Fibroblast of lung (primary cell): ENCODE results near the gene ZSCAN20.

Source experiments
- CTCF ChIP-seq, 2 donors: IDR thresholded peaks in 1 of 2; conservative IDR thresholded peaks in 1 of 2; 1 replicate in 1 of 2; 2 replicates in 1 of 2; pipeline ENCODE4 v1.5.1; 2011 to 2012; ENCODE audit warnings: low read length in 2 of 2, control low read depth in 1 of 2, inconsistent platforms in 1 of 2, low read depth in 1 of 2, mild to moderate bottlenecking in 1 of 2
- EZH2 ChIP-seq: IDR thresholded peaks from 2 replicates; pipeline ENCODE4 v1.5.1; 2012; ENCODE audit warnings: low read length, control low read depth, mild to moderate bottlenecking; ENCODE audit errors: missing control alignments

GRCh38 chr1:33516891-33517567 lies 44.6 kb downstream of the ZSCAN20 start:
- TF ChIP-seq CTCF (conservative IDR thresholded peaks at IDR 0.05 in 1 of 2, IDR thresholded peaks at IDR 0.05 in 1 of 2; ENCODE audit: low read depth in 1 of 2, low read length in 2 of 2) (no peak), EZH2 (no peak)
